Measurements from ENCODE around the gene ITPK1. TPM values are rescaled to one million over a fixed set of nuclear protein-coding genes. Genes with fewer than 3 reads are reported as not detected.
"Not testable (repeated sequence)": the region's sequence is repeated elsewhere in the genome, so short reads cannot be mapped to it uniquely, and the experiment has no call there.

The ITPK1 gene
- total RNA-seq, 4 donors from 2014 or later, result 19.7 to 97.7 (median 26.5) TPM

DNA sequence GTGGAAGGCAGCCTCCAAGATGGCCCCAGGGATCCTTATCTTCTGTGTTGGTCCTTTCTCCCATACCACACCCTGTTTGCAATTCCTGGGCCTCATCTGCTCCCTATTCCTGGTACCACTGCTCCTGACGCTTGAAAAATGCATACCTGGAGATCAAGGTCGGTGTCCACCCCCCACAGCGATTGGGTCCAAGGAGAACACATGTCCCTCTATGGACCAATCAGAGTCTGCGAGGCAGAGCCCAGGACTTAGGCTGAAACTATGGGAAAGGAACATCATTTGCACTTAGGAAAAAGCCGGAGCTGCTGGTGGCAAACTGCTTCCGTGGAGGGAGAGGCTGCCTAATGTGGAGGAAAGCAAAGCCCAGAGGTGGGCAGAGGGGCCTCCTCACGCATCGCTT lies 33.3 kb upstream of the ITPK1 start:
- DNase-seq, result no peak
- intact Hi-C loops (cut with DNase I; ENCODE audit: low total_unique reads), result no loop called here

DNA sequence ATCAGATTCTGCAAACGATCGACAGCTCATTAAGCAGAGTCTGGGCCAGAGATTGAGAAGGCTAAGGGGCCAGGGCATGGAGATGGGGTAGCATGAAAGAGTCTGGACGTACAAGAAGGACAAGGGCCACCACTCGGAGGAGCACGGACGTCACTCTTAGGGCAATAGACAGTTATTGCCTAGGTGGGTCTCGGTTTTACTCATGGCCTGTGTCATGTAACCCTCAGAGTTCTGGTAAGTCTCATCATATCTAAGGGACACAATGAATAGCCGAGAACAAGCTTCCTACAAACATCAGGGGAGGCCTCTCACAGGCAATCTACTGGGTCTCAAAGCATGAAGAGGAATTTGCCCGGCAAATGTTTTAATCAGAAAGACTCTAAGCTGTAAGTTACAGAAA lies 30.4 kb upstream of the ITPK1 start:
- no peaks in the 10 kb centered on the region for H3K27me3 ChIP-seq

More for the DNA sequence above, 33.3 kb upstream of the ITPK1 start:
- Histone ChIP-seq H3K36me3 (no peaks in the 10 kb centered on the region), H3K4me3 (no peak overlapping the region), H3K27me3 (no peaks in the 10 kb centered on the region), H3K9me3 (no peaks in the 10 kb centered on the region), H3K4me1 (no peaks in the 10 kb centered on the region), H3K27ac (no peak overlapping the region)
- no peak for TF ChIP-seq POLR2A (IDR thresholded peaks at IDR 0.05)
- TF ChIP-seq, protein P1, sequence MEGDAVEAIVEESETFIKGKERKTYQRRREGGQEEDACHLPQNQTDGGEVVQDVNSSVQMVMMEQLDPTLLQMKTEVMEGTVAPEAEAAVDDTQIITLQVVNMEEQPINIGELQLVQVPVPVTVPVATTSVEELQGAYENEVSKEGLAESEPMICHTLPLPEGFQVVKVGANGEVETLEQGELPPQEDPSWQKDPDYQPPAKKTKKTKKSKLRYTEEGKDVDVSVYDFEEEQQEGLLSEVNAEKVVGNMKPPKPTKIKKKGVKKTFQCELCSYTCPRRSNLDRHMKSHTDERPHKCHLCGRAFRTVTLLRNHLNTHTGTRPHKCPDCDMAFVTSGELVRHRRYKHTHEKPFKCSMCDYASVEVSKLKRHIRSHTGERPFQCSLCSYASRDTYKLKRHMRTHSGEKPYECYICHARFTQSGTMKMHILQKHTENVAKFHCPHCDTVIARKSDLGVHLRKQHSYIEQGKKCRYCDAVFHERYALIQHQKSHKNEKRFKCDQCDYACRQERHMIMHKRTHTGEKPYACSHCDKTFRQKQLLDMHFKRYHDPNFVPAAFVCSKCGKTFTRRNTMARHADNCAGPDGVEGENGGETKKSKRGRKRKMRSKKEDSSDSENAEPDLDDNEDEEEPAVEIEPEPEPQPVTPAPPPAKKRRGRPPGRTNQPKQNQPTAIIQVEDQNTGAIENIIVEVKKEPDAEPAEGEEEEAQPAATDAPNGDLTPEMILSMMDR (IDR thresholded peaks at IDR 0.05), result no peak

DNA sequence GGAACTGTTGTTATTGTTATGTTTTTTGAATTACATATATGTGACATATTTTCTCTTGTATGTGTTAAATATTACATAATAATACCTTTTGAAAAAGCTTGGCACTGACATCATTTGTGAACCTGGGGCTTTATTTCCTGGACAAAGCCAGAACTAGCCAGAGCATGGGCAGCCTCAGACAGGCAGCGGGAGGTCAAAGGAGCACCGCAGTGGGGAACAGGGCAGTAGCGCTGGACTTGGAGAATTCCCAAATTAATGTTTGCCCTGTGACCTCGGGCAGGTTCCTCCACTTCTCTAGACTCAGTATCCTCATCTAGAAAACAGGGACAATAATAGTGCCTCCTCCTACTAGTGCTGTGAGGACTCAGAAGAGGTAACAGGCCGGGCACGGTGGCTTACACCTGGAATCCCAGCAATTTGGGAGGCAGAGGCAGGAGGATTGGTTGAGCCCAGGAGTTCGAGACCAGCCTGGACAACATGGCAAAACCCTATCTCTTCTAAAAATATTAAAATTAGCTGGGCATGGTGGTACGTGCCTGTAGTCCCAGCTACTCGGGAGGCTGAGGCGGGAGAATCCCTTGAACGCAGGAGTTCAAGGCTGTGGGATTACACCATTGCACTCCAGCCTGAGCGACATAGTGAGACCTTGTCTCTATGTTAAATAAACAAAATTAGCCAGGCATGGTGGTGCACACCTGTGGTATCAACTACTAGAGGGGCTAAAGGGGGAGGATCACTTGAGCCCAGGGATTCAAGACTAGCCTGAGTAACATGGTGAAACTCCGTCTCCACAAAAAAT lies 27.3 kb upstream of the ITPK1 start:
- Histone ChIP-seq H3K4me1 (no peaks in the 10 kb centered on the region), H3K27me3 (no peaks in the 10 kb centered on the region), H3K4me3 (no peak overlapping the region), H3K27ac (no peak overlapping the region), H3K9me3 (no peaks in the 10 kb centered on the region), H3K36me3 (no peaks in the 10 kb centered on the region)
- TF ChIP-seq, protein P1 (IDR thresholded peaks at IDR 0.05), result no peak
- no peak for TF ChIP-seq POLR2A (IDR thresholded peaks at IDR 0.05)
- intact Hi-C loops (cut with DNase I; ENCODE audit: low total_unique reads), result no loop called here
- no peak for DNase-seq

More for the DNA sequence above, 30.4 kb upstream of the ITPK1 start:
- Histone ChIP-seq H3K27ac (no peak overlapping the region), H3K9me3 (no peaks in the 10 kb centered on the region), H3K4me3 (no peak overlapping the region), H3K4me1 (no peaks in the 10 kb centered on the region), H3K36me3 (no peaks in the 10 kb centered on the region)
- TF ChIP-seq, protein P1 (IDR thresholded peaks at IDR 0.05), result no peak
- TF ChIP-seq POLR2A (IDR thresholded peaks at IDR 0.05), result no peak
- intact Hi-C loops (cut with DNase I; ENCODE audit: low total_unique reads), result no loop called here
- DNase-seq, result no peak

DNA sequence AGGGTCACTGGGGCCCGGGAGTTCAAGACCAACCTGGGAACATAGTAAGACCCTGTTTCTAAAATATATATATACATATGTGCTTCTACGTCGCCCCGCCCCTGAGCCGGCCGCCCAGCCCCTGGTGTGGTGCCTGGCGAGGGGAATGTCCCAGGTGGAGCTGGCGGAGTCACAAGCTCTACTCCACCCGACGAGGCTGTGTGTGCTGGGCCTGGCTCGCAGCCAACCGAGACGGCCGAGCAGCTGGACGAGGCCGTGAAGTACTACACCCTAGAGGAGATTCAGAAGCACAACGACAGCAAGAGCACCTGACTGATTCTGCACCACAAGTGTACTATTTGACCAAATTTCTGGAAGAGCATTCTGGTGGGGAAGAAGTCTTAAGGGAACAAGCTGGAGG lies 22.1 kb upstream of the ITPK1 start:
- H3K4me1 ChIP-seq, result no peaks in the 10 kb centered on the region
- peak; percentile 29 for DNase-seq
- intact Hi-C loops (cut with DNase I; ENCODE audit: low total_unique reads), result loop anchor here (5.0 kb wide), 1 partner anchor 186 kb away; no protein-coding TSS in a partner anchor
- H3K4me3 ChIP-seq, result no peak overlapping the region
- no peaks in the 10 kb centered on the region for H3K36me3 ChIP-seq
- H3K27me3 ChIP-seq, result no peaks in the 10 kb centered on the region
- no peak overlapping the region for H3K27ac ChIP-seq
- no peaks in the 10 kb centered on the region for H3K9me3 ChIP-seq
- no peak for TF ChIP-seq POLR2A (IDR thresholded peaks at IDR 0.05)
- TF ChIP-seq, protein P1 (IDR thresholded peaks at IDR 0.05), result no peak

DNA sequence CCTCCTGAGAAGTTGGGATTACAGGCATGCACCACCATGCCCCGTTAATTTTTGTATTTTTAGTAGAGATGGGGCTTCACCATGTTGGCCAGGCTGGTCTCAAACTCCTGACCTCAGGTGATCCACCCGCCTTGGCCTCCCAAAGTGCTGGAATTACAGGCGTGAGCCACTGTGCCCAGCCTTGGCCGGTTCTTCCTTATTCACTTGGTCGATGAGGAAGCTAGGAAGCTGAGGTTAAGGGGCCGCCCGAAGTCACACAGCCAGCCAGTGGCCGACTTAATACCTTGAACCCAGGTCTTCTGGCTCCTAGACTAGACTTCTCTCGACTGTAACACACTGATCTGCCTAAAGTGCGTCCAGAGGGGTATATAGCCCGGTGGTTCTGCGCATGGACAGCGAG lies 20.8 kb upstream of the ITPK1 start:
- H3K9me3 ChIP-seq, H3K4me3 ChIP-seq, H3K27me3 ChIP-seq, H3K4me1 ChIP-seq, DNase-seq, H3K27ac ChIP-seq, H3K36me3 ChIP-seq: not testable (repeated sequence)
- intact Hi-C loops (cut with DNase I; ENCODE audit: low total_unique reads), result loop anchor here (5.0 kb wide), 1 partner anchor 184 kb away; no protein-coding TSS in a partner anchor
